Gastrocnemius medialis (tissue), 4 donors: ENCODE data around the gene ALKBH6.

Experiments
- POLR2A ChIP-seq, 2 donors: fragments of 450-650 bp; IDR thresholded peaks; one replicate each; pipeline ENCODE4 v1.6.1; 2017; ENCODE audit warnings: antibody characterized with exemption in 2 of 2, mild to moderate bottlenecking in 2 of 2, moderate library complexity in 2 of 2
- TF ChIP-seq, protein P1 (sequence below), 5 experiments: fragments of 450-650 bp in 3 of 5; fragments of 200-600 bp in 2 of 5; sonication (generic) in 2 of 5; IDR thresholded peaks in 4 of 5; conservative IDR thresholded peaks in 1 of 5; 1 replicate in 4 of 5; 2 replicates in 1 of 5; pipeline ENCODE4 v1.5.1; 2016 to 2019; ENCODE audit warnings: antibody characterized with exemption in 5 of 5, mild to moderate bottlenecking in 3 of 5, moderate library complexity in 3 of 5

DNA sequence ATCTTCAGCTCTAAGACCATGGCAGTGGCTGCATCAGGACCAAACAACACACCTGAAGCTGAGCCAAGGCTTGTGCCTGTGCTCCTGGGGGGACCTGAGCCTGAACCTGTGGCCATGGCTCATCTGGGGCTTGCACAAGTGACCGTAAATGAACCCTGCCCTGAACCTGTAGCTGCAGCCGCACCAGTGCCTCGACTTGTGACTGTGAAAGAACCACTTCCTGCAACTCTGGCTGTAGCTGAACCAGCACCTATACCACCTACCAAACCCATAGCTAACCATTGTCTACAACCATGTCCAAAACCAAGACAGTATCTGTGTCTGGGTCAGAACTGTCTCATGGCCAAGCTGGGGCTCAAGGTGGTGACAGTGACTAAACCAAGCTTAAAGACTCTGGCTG, 47.2 kb downstream of the ALKBH6 start:
- TF ChIP-seq, protein P1, sequence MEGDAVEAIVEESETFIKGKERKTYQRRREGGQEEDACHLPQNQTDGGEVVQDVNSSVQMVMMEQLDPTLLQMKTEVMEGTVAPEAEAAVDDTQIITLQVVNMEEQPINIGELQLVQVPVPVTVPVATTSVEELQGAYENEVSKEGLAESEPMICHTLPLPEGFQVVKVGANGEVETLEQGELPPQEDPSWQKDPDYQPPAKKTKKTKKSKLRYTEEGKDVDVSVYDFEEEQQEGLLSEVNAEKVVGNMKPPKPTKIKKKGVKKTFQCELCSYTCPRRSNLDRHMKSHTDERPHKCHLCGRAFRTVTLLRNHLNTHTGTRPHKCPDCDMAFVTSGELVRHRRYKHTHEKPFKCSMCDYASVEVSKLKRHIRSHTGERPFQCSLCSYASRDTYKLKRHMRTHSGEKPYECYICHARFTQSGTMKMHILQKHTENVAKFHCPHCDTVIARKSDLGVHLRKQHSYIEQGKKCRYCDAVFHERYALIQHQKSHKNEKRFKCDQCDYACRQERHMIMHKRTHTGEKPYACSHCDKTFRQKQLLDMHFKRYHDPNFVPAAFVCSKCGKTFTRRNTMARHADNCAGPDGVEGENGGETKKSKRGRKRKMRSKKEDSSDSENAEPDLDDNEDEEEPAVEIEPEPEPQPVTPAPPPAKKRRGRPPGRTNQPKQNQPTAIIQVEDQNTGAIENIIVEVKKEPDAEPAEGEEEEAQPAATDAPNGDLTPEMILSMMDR (IDR thresholded peaks at IDR 0.05 in 4 of 5, conservative IDR thresholded peaks at IDR 0.05 in 1 of 5): no peak
- TF ChIP-seq POLR2A (IDR thresholded peaks at IDR 0.05): no peak
